GM23248 (cell line): ENCODE results near the gene CNIH2.

ENCODE experiments used
- EZH2 ChIP-seq: fragments of 200-600 bp; sonication (generic); IDR thresholded peaks from 2 replicates; pipeline ENCODE4 v1.6.1; 2018; ENCODE audit warnings: antibody characterized with exemption, mild to moderate bottlenecking; ENCODE audit not compliant: insufficient read depth, poor library complexity, severe bottlenecking
- EZH2phosphoT487 ChIP-seq: fragments of 200-600 bp; sonication (generic); IDR thresholded peaks from 2 replicates; pipeline ENCODE4 v1.6.1; 2018; ENCODE audit warnings: antibody characterized with exemption, moderate library complexity, mild to moderate bottlenecking, low read depth; ENCODE audit not compliant: insufficient read depth

DNA sequence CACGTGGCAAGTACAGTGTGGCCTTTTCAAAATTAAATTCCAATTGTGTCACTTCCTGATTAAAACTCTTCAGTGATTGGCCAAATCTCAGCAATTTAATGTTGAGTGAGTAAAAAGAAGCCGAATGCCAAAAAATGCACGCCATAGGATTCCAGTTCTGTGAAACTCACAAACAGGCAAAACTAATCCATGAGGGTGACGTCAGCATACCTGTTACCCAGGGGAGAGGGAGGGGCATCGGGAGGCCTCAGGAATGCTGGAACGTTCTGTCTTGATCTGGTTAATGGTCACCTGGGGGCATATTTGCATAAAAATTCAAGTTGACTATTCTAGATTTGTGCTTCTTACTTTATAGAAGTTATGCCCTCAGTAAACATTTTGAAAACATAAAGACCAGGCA is 49.5 kb upstream of the CNIH2 start:
- TF ChIP-seq EZH2 = no peak
- no peak for TF ChIP-seq EZH2phosphoT487
